ENCODE data around the gene MAGEA1.
"Not testable (repeated sequence)": the region's sequence is repeated elsewhere in the genome, so short reads cannot be mapped to it uniquely, and the experiment has no call there.

MAGEA1 gene

DNA sequence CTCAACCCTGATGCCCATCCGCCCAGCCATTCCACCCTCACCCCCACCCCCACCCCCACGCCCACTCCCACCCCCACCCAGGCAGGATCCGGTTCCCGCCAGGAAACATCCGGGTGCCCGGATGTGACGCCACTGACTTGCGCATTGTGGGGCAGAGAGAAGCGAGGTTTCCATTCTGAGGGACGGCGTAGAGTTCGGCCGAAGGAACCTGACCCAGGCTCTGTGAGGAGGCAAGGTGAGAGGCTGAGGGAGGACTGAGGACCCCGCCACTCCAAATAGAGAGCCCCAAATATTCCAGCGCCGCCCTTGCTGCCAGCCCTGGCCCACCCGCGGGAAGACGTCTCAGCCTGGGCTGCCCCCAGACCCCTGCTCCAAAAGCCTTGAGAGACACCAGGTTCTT is at the start of gene MAGEA1:
Gene MAGEA1 (plus strand): TSS at position 154 of the 400 bp plus-strand sequence. CDS start 3,106 bp downstream, outside the sequence.
- no peak for FAIRE-seq

GRCh38 chrX:153132924-153133323 is 46.2 kb upstream of the MAGEA1 start:
- not testable (repeated sequence) for DNase-seq (ENCODE audit: extremely low spot score, insufficient read length, low read depth)
- FAIRE-seq: peak; percentile 65

More for the DNA sequence above, at the start of gene MAGEA1:
- DNase-seq (ENCODE audit: extremely low spot score, insufficient read length, low read depth): no peak

DNA sequence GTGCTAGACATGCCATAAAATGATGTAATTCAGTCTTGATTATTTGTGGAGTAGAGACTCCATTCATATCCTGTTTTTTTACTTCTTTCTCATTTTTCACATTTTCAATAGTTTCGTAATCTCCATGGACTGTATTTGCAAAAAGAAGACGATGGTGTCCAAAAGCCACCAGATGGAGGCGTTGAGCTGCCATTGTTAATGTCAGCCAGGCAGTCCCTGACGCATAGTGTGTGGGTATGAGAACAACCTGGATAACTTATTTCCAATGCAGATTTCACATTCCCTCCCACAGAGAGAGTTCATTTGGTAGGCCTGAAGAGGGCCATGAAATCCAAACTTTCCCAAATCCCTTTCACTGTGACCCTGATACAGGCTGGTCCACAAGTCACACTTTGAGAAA is 40.0 kb upstream of the MAGEA1 start:
- FAIRE-seq: peak; percentile 74
- not testable (repeated sequence) for DNase-seq (ENCODE audit: extremely low spot score, insufficient read length, low read depth)

GRCh38 chrX:153146288-153146687 is 32.8 kb upstream of the MAGEA1 start:
- peak; percentile 69 for FAIRE-seq
- not testable (repeated sequence) for DNase-seq (ENCODE audit: extremely low spot score, insufficient read length, low read depth)

GRCh38 chrX:153153516-153153915 is 25.6 kb upstream of the MAGEA1 start:
- FAIRE-seq: peak; percentile 21
- no peak for DNase-seq (ENCODE audit: extremely low spot score, insufficient read length, low read depth)

- no peak for DNase-seq (ENCODE audit: extremely low spot score, insufficient read length, low read depth)
- no peak for FAIRE-seq
Measured at GRCh38 chrX:153157450-153157849, 21.6 kb upstream of the MAGEA1 start.

GRCh38 chrX:153158319-153158718 is 20.8 kb upstream of the MAGEA1 start:
- no peak for DNase-seq (ENCODE audit: extremely low spot score, insufficient read length, low read depth)
- no peak for FAIRE-seq

- no peak for DNase-seq (ENCODE audit: extremely low spot score, insufficient read length, low read depth)
- no peak for FAIRE-seq
Measured at GRCh38 chrX:153161952-153162351, 17.1 kb upstream of the MAGEA1 start.

GRCh38 chrX:153164733-153165132 is 14.4 kb upstream of the MAGEA1 start:
- no peak for FAIRE-seq

DNA sequence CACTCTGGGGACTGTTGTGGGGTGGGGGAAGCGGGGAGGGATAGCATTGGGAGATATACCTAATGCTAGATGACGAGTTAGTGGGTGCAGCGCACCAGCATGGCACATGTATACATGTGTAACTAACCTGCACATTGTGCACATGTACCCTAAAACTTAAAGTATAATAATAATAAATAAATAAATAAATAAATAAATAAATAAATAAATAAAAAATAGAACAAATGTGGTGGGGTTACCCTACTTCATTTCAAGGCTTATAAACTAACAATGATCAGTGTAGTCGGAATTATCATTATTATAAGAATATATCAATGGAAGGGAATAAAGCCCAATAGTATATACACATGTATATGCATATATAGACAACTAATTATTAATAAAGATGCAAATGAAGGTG is 10.7 kb upstream of the MAGEA1 start:
- not testable (repeated sequence) for FAIRE-seq; DNase-seq (ENCODE audit: extremely low spot score, insufficient read length, low read depth)

More at GRCh38 chrX:153164733-153165132, 14.4 kb upstream of the MAGEA1 start:
- DNase-seq (ENCODE audit: extremely low spot score, insufficient read length, low read depth): no peak

DNA sequence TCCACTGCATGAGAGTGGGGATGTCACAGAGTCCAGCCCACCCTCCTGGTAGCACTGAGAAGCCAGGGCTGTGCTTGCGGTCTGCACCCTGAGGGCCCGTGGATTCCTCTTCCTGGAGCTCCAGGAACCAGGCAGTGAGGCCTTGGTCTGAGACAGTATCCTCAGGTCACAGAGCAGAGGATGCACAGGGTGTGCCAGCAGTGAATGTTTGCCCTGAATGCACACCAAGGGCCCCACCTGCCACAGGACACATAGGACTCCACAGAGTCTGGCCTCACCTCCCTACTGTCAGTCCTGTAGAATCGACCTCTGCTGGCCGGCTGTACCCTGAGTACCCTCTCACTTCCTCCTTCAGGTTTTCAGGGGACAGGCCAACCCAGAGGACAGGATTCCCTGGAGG is 2.7 kb downstream of the MAGEA1 start:
- FAIRE-seq (no peak), DNase-seq (ENCODE audit: extremely low spot score, insufficient read length, low read depth) (no peak)

GRCh38 chrX:153184787-153185186 is 5.7 kb downstream of the MAGEA1 start:
- no peak for FAIRE-seq
- no peak for DNase-seq (ENCODE audit: extremely low spot score, insufficient read length, low read depth)

GRCh38 chrX:153190381-153190780 is 11.3 kb downstream of the MAGEA1 start:
- FAIRE-seq: no peak

GRCh38 chrX:153200462-153200861 is 21.4 kb downstream of the MAGEA1 start:
- FAIRE-seq (no peak), DNase-seq (ENCODE audit: extremely low spot score, insufficient read length, low read depth) (no peak)

More at GRCh38 chrX:153190381-153190780, 11.3 kb downstream of the MAGEA1 start:
- DNase-seq (ENCODE audit: extremely low spot score, insufficient read length, low read depth): no peak

DNA sequence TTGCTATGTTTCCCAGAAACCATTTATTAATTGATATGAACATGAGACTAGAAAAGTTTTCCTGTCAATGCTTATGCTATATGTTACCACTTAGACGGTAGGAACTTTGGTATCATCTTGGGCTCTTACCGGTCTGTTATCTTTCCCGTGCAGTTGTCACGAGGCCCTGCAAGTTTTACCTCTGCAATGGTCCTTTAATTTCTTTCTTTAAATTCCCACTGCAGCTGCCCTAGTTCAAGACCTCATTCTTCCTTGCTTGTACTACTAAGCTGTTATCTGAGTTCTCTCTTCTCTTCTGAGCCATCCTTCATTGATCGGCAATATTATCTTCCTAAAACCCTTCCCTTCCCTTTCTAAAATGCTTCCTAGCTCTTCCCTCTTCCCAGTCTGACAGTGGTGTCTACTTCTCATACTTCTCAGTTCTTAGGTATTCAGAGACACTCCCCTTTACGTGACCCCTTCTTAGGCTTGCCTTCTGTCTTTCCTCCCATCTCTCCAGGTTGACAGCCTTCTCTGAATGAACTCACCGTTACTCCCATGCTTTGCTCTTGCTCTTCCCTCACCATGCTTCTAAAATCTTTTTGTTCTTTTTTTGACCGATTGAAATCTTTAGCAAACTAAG is 27.5 kb downstream of the MAGEA1 start:
- DNase-seq (ENCODE audit: extremely low spot score, insufficient read length, low read depth) (no peak), FAIRE-seq (no peak)

DNA sequence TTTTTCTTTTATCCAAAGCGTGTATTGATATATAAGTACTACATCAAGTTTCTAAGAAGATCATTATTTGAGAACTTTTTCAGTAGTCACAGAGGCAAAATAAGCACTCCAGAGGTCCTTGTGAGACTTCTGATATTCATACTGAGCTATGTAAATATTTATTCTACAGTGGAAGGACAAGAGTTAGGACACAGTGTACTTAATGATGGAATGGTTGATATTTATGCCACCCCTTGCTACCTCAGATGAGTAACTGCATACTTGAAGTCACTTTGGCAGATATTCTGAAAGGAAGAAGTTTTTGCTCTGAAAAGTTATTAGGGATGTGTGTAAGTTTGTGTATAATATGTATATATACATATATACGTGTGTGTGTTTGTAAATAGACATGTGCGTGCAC is 30.3 kb downstream of the MAGEA1 start:
- no peak for FAIRE-seq

DNA sequence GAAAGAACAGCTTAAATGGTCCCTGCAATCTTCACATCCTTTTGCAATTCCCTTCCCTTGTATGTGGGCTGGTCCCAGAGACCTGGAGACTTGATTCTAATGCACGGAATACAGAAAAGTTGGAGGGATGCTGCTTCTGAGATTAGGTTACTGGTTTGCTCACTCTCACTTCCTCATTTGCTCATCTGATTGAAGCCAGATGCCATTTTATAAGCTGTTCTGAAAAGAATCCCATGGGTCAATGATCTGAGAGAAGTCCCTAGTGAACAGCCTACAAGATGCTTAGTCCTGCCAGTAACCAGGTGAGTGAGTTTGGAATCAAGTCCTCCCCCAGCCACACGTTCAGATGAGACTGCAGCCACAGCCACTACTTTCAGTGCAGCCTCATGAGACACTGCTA is 35.9 kb downstream of the MAGEA1 start:
- peak; percentile 36 for FAIRE-seq

More for the DNA sequence above, 30.3 kb downstream of the MAGEA1 start:
- no peak for DNase-seq (ENCODE audit: extremely low spot score, insufficient read length, low read depth)

DNA sequence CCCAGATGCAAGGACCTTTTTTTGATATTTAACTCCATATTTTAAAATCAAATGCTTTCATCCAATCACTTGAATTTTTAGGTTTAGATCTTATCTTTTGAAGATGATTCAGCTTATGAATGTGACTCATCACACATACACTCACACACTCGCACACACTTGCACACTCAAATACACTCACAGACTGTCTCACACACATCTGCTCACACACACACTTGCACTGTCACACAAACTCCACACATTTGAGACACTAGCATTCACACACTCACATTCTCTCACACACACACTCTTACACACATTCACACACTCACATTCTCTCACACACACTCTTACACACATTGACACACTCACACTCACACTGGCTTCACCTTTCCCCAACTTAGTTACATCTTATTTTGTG is 37.8 kb downstream of the MAGEA1 start:
- DNase-seq (ENCODE audit: extremely low spot score, insufficient read length, low read depth): no peak
- FAIRE-seq: peak; percentile 58

More for the DNA sequence above, 35.9 kb downstream of the MAGEA1 start:
- DNase-seq (ENCODE audit: extremely low spot score, insufficient read length, low read depth): no peak

DNA sequence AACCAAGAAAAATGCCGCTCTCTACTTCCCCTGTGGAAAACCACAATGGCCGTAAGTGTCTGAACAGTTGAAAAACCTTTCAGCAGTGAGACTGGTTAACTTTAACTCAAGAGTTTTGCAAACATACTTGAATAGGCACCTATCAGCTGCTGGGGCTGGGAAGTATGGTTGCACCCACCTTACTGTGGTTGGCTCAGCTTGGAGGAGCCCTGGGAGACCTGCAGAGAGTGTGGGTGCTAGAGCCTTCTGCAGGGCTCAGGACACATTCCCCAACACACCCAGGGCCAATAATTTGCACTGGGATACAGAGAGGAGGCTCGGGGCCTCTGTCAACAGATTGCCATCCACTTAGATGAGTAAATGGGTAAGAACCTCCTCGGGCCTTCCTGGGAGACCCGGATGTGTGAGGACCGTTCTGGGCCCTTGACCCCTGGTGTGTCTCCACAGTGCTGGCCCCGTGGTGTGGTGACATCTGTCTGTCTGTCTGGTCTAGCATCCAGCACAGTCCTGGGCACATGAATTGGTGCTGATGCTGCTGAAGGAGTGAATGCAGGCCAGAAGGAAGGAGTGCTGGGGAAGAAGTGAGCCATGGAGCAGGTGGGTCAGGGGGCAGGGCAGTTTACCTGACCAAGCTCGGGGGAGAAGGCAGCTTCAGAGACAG is 46.5 kb downstream of the MAGEA1 start:
- no peak for FAIRE-seq
- no peak for DNase-seq (ENCODE audit: extremely low spot score, insufficient read length, low read depth)

GRCh38 chrX:153226344-153227185 is 47.5 kb downstream of the MAGEA1 start:
- no peak for FAIRE-seq
- no peak for DNase-seq (ENCODE audit: extremely low spot score, insufficient read length, low read depth)

Measured in GM18507 (cell line).